Right lobe of liver (tissue), 4 donors: ENCODE data around the gene FYN.

Experiments
- CTCF ChIP-seq, 4 donors: fragments of 200-600 bp in 3 of 4; fragments of 450-650 bp in 1 of 4; IDR thresholded peaks; one replicate each; pipeline versions ENCODE4 v1.5.1 to v1.8.0; 2016 to 2022; ENCODE audit warnings: antibody characterized with exemption in 4 of 4, mild to moderate bottlenecking in 2 of 4
- POLR2A ChIP-seq: fragments of 450-650 bp; IDR thresholded peaks from one replicate; pipeline ENCODE4 v1.6.1; 2017; ENCODE audit warnings: antibody characterized with exemption, mild to moderate bottlenecking
- donor health status: DM: no; HTN: no; CAD: no.
- donor health status: DM: no; HTN: no; CAD: no.
- donor health status: DM: no; HTN: yes; CAD: no.

GRCh38 chr6:111743862-111744692 lies 129.2 kb downstream of the FYN start:
- TF ChIP-seq POLR2A (no peak), CTCF (IDR thresholded peaks at IDR 0.05) (no peak)
